ENCODE data around the gene MLXIP.

DNA sequence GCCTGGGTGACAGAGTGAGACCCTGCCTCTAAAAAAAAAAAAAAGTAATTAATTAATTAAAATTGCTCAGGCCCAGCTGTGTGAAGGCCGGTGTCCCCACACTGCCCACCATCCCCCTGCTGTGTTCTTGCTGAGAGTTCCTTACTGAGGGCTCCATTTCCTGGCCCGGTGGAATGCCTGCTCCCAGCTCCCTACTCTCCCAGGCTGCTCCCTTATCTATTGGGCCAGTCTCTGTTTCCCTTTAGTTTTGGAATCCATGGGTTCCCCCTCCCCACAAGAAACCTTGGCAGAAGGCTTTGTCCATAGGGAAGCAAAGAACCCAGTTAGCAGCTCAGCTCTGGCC, 19.0 kb downstream of the MLXIP start:
- TF ChIP-seq ZFP36 (IDR thresholded peaks at IDR 0.05; ENCODE audit: borderline replicate concordance, low read depth, low read length, partially characterized antibody) = no peak
- no peak for TF ChIP-seq FOXM1 (CRISPR knock-in tag; IDR thresholded peaks at IDR 0.05)
- TF ChIP-seq ATF7 (IDR thresholded peaks at IDR 0.05) = no peak
- TF ChIP-seq ATF7 (CRISPR knock-in tag; IDR thresholded peaks at IDR 0.05) = no peak
- TF ChIP-seq, protein P1, sequence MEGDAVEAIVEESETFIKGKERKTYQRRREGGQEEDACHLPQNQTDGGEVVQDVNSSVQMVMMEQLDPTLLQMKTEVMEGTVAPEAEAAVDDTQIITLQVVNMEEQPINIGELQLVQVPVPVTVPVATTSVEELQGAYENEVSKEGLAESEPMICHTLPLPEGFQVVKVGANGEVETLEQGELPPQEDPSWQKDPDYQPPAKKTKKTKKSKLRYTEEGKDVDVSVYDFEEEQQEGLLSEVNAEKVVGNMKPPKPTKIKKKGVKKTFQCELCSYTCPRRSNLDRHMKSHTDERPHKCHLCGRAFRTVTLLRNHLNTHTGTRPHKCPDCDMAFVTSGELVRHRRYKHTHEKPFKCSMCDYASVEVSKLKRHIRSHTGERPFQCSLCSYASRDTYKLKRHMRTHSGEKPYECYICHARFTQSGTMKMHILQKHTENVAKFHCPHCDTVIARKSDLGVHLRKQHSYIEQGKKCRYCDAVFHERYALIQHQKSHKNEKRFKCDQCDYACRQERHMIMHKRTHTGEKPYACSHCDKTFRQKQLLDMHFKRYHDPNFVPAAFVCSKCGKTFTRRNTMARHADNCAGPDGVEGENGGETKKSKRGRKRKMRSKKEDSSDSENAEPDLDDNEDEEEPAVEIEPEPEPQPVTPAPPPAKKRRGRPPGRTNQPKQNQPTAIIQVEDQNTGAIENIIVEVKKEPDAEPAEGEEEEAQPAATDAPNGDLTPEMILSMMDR (CRISPR knock-in tag; IDR thresholded peaks at IDR 0.05) = no peak
- TF ChIP-seq THAP7 (CRISPR knock-in tag; IDR thresholded peaks at IDR 0.05) = no peak
- TF ChIP-seq RFX5 (IDR thresholded peaks at IDR 0.05; ENCODE audit: low read depth, low read length) = no peak
- TF ChIP-seq ARNT (IDR thresholded peaks at IDR 0.05) = no peak
